ENCODE results near the gene HSF2BP. TPM values are rescaled to one million over a fixed set of nuclear protein-coding genes. Genes with fewer than 3 reads are reported as not detected.
A peak's percentile ranks its signal among the peaks of the same experiment; 100 is the strongest.

HSF2BP gene
- total and polyA plus RNA-seq, 2 experiments from 2014 or later: 0.22 to 3.6 TPM

GRCh38 chr21:43669828-43670605 lies 10.7 kb upstream of the HSF2BP start:
- TF ChIP-seq CTCF (IDR thresholded peaks at IDR 0.05; ENCODE audit: low read depth, low read length): no peak
- no peak overlapping the region for H3K27ac ChIP-seq
- peaks cover 15% of the 10 kb centered on the region for H3K36me3 ChIP-seq
- no peaks in the 10 kb centered on the region for H3K4me1 ChIP-seq (ENCODE audit: low read depth)
- H3K4me3 ChIP-seq: no peak overlapping the region
- H3K27me3 ChIP-seq: no peaks in the 10 kb centered on the region
- DNase-seq (ENCODE audit: low read depth in 1 of 2, low spot score in 1 of 2): no peak
- no peaks in the 10 kb centered on the region for H3K9me3 ChIP-seq (ENCODE audit: low read depth)

- Histone ChIP-seq H3K27me3 (no peaks in the 10 kb centered on the region), H3K9me3 (ENCODE audit: low read depth) (no peaks in the 10 kb centered on the region), H3K27ac (no peak overlapping the region), H3K4me3 (no peak overlapping the region), H3K4me1 (ENCODE audit: low read depth) (no peaks in the 10 kb centered on the region), H3K36me3 (peaks cover 13% of the 10 kb centered on the region)
- no peak for TF ChIP-seq CTCF (IDR thresholded peaks at IDR 0.05; ENCODE audit: low read depth, low read length)
- peak in 1 of 2 donors; percentile 86 for DNase-seq (ENCODE audit: low read depth in 1 of 2, low spot score in 1 of 2)
These were observed 8.1 kb upstream of the HSF2BP start for GRCh38 chr21:43667191-43667904.

- H3K9me3 ChIP-seq (ENCODE audit: low read depth): no peaks in the 10 kb centered on the region
- no peak overlapping the region for H3K27ac ChIP-seq
- H3K4me3 ChIP-seq: no peak overlapping the region
- DNase-seq (ENCODE audit: low read depth in 1 of 2, low spot score in 1 of 2): no peak
- H3K27me3 ChIP-seq: no peaks in the 10 kb centered on the region
- peaks cover 12% of the 10 kb centered on the region for H3K36me3 ChIP-seq
- H3K4me1 ChIP-seq (ENCODE audit: low read depth): no peaks in the 10 kb centered on the region
- TF ChIP-seq CTCF (IDR thresholded peaks at IDR 0.05; ENCODE audit: low read depth, low read length): no peak
These were observed 6.6 kb upstream of the HSF2BP start for GRCh38 chr21:43665879-43666278.

GRCh38 chr21:43664358-43664757 lies 5.1 kb upstream of the HSF2BP start:
- no peak overlapping the region for H3K4me3 ChIP-seq

GRCh38 chr21:43663033-43663432 lies 3.7 kb upstream of the HSF2BP start:
- H3K4me1 ChIP-seq (ENCODE audit: low read depth): peaks cover 7% of the 10 kb centered on the region
- H3K4me3 ChIP-seq: no peak overlapping the region
- TF ChIP-seq CTCF (IDR thresholded peaks at IDR 0.05; ENCODE audit: low read depth, low read length): no peak
- no peaks in the 10 kb centered on the region for H3K27me3 ChIP-seq
- no peak for DNase-seq (ENCODE audit: low read depth in 1 of 2, low spot score in 1 of 2)
- H3K36me3 ChIP-seq: peaks cover 11% of the 10 kb centered on the region
- no peak overlapping the region for H3K27ac ChIP-seq
- H3K9me3 ChIP-seq (ENCODE audit: low read depth): no peaks in the 10 kb centered on the region

More at GRCh38 chr21:43664358-43664757, 5.1 kb upstream of the HSF2BP start:
- H3K4me1 ChIP-seq (ENCODE audit: low read depth): peaks cover 7% of the 10 kb centered on the region
- peaks cover 11% of the 10 kb centered on the region for H3K36me3 ChIP-seq
- no peak for TF ChIP-seq CTCF (IDR thresholded peaks at IDR 0.05; ENCODE audit: low read depth, low read length)
- H3K27ac ChIP-seq: no peak overlapping the region
- DNase-seq (ENCODE audit: low read depth in 1 of 2, low spot score in 1 of 2): no peak
- H3K9me3 ChIP-seq (ENCODE audit: low read depth): no peaks in the 10 kb centered on the region
- H3K27me3 ChIP-seq: no peaks in the 10 kb centered on the region
